Activated CD4-positive, alpha-beta T cell treated with anti-CD3 and anti-CD28 coated beads for 1 hour (primary cell): ENCODE results near the gene ABCC1.
"Not testable (repeated sequence)": the region's sequence is repeated elsewhere in the genome, so short reads cannot be mapped to it uniquely, and the experiment has no call there.

Experiments used
- DNase-seq: peaks from one replicate; pipeline ENCODE4 v3.0.0-alpha.2; 2020

Gene ABCC1

GRCh38 chr16:15947983-15948509, 1.4 kb upstream of the ABCC1 start:
- DNase-seq, result no peak

DNA sequence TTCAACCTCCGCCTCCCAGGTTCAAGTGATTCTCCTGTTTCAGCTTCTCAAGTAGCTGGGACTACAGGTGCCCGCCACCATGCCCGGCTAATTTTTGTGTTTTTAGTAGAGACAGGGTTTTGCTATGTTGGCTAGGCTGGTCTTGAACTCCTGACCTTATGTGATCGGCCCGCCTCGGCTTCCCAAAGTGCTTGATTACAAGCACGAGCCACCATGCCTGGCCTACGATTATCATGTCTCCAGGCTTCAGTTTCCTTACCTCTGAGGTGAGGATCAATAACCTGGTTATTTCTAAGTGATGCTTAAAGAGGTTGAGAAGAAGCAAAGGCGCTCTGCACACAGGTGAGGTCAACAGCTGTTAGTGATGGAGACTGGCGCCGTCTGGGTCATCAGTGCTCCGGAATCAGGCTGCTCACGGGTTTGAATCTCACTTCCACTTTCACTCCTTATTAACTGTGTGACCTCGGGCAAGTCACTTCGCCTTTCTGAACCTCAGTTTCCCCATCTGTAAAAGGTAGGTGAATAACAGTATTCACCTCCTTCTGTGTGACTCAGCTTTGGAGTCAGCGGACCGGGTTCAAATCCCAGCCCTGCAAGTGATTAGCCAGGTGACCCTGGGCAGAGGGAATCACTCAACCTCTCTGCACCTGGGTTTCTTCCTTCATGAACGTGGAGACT, 745 bp upstream of the ABCC1 start:
- no peak for DNase-seq

DNA sequence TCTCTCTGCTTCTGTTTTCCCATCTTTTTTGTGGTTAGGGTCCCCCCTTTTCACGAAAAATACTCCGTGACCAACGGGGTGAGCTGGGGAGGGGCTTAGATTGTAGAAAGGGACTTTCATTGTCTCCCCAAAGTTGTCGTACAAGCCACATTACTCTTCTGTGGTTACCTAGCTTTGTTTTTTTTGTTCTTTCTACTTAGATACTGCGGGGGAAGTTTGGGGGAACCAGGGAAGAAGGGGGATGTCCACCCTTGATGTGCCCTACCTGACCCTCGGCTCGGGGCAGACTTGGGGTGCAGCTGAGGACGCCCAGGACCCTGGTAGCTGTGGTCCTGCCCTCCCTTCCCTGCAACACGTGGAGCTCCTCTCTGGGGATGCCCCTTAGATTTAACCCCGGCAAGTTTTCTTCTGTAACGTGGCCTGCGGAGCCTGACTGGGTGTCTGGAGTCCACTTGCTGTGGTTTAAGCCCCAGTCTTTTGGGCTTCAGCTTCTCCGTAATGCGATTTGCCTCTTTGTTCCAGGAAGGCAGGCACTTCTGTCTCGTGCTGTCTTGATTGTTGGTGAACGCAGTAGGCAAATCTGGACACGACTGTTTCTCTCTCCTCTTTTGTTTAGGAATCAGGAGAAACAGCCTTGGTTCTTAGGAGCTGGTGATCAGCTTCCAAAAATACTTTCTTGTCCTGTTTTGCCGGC, 892 bp downstream of the ABCC1 start:
- DNase-seq, result peak; percentile 17

- no peak for DNase-seq
Observed at GRCh38 chr16:15950869-15951268, 1.5 kb downstream of the ABCC1 start.

- DNase-seq, result no peak
Observed at GRCh38 chr16:15951852-15952251, 2.4 kb downstream of the ABCC1 start.

DNA sequence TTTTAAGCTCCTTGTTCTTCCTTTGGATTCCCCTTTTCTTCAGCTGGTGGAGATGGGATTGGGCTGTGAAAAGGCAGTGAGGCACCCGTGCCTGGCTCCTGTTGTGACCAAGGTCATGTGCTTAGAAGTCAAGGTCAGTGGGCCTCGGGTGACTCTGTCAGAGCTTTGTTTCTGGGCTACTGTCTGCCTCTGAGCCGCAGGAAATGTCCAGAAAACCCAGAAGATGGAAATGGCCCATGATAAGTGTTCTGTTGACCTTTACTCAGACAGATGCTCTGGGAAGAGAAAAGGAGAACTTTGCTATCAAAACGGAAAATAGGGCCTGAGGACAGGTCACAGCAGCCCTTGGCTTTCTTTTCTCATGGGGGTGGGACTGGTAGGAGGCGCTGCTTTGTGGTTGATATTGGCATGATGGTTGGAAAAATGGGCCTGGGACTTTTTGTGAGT, 2.9 kb downstream of the ABCC1 start:
- no peak for DNase-seq

GRCh38 chr16:15953477-15953876, 4.1 kb downstream of the ABCC1 start:
- no peak for DNase-seq

- DNase-seq, result no peak
Observed at GRCh38 chr16:15953929-15954813, 4.8 kb downstream of the ABCC1 start.

DNA sequence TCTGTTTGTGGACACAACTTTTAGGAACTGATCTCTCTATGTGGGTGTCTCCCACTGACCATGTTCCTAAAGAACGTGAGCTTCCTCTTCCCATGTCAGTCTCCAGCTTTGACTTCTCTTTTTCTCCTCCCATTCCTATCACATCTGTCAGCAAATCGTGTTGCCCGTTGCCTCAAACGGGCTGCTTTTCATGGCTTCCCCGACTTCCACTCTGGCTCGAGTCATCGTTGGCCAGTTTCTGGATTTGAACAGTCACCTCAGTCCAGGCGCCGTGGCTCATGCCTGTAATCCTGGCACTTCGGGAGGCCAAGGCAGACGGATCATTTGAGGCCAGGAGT, 5.4 kb downstream of the ABCC1 start:
- no peak for DNase-seq

- no peak for DNase-seq
Observed at GRCh38 chr16:15955425-15955824, 6.0 kb downstream of the ABCC1 start.

GRCh38 chr16:15956106-15956505, 6.7 kb downstream of the ABCC1 start:
- not testable (repeated sequence) for DNase-seq

DNA sequence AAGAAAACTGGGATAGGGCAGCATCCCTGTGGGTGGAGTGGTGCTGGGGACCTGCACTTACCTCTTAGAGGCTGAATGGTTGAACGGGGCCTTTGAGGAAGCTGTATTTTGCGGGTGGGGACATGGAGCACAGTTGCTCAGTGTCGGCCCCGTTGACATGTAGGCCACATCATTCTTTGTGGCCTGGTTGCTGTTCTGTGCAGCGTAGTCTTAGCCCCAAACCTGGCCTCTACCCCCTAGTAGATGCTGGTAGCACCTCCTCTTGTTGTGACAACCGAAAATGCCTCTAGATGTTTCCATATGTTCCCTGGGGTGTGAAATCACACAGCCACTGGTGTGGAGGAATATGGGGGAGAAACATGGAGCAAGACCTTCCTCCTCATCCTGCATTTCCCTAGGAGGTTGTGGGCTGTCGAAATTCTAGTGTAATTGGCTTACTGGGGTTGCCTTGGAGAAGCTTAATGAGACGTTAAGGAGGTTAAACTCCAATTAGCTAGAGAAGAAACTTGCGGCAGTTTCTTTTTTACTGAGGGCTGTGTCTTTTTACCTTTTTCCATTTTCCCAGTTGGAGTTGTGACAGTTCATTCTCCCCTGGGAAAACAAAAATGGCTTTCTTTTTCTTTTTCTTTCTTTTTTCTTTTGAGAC, 9.4 kb downstream of the ABCC1 start:
- DNase-seq, result no peak

GRCh38 chr16:15960124-15960971, 10.9 kb downstream of the ABCC1 start:
- DNase-seq, result no peak

GRCh38 chr16:15961060-15961511, 11.7 kb downstream of the ABCC1 start:
- peak; percentile 52 for DNase-seq

DNA sequence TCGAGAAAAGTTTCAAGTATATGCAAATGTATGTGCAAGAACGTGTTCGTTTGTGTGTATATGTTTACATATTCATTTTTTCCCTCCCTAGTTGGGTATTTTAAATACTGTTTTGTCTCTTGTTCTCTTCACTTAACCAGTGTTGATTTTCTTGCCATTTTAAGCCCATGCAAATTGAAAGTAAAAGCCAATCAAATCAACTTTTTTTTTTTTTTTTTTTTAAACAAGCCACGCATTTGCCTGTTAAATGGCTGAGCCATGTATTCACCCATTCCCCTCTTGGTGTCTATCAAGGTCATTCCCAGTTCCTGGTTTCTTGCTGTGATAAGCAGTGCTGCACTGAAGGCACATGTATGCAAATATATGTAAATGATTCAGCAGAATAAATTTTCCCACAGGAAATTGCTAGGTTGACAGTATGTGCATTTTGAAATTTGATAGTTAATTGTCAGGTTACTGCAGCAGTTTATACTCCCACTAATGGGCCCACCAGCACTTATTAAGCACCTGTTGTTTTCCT, 12.2 kb downstream of the ABCC1 start:
- DNase-seq, result no peak

DNA sequence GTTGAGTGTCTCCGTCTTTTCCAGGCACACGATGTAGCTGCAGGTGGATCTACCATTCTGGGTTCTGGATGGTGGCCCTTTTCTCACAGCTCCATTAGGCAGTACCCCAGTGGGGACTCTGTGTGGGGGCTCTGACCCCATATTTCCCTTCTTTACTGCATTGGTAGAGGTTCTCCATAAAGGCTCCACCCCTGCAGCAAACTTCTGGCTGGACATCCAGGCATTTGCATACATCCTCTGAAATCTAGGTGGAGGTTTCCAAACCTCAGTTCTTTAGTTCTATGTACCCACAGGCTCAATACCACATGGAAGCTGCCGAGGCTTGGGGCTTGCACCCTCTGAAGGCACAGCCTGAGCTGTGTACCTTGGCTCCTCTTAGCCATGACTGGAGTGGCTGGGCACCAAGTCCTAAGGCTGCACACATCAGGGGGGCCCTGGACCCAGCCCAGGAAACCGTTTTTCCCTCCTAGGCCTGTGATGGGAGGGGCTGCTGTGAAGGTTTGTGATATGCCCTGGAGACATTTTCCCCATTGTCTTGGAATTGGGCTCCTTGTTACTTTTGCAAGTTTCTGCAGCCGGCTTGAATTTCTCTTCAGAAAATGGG, 14.0 kb downstream of the ABCC1 start:
- no peak for DNase-seq

DNA sequence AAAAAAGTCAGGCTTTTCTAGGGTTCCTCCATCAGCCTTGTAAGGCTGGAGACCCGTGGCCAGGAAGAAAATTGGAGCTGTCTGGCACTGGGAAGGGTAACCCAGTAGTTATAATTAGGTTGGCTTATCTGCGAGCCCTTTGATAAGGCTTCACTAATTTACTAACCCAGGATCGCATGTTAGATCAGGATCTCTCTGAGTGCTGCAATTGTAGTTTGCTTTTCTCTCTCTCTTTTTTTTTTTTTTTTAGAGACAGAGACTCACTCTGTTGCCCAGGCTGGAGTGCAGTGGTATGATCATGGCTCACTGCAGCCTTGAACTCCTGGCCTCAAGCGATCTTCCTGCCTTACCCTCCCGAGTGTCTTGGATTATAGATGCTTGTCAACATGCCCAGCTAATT, 17.0 kb downstream of the ABCC1 start:
- no peak for DNase-seq

DNA sequence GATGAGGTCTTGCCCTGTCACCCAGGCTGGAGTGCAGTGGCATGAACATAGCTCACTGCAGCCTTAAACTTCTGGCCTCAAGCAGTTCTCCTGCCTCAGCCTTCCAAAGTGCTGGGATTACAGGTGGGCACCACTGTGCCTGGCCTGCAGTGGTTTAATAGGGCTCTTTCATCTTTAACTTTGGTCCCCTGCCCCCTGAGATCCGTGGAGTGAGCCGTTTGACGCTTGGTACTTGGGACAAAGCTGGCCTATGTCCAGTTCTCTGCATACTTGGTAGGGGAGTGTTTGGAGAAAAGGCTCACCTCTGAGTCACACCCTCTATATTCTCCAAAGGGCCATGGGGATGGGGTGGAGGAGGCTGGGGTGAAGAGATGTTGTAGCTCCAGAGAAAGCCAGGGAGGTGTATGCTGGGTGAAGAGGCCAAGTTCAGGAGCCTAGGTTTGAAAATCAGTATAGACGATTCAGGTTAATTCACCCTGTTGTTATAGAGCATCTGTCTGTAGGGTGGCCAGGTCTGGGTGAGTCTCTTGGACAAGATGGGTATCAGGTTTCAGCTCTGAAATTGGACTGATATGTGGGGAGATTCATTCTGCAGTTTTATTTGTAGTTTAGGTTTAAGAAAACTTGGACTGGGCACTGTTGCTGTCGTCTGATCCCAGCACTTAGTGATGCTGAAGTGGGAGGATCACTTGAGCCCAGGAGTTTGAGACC, 17.6 kb downstream of the ABCC1 start:
- DNase-seq, result no peak

- DNase-seq, result no peak
Observed at GRCh38 chr16:15967655-15968315, 18.4 kb downstream of the ABCC1 start.

- no peak for DNase-seq
Observed at GRCh38 chr16:15970202-15970601, 20.8 kb downstream of the ABCC1 start.
